Spleen (tissue), 7 donors: ENCODE results near the gene EVC.

Source experiments
- POLR2A ChIP-seq, 3 donors: fragments of 450-650 bp; IDR thresholded peaks; one replicate each; pipeline ENCODE4 v1.5.1; 2017; ENCODE audit warnings: antibody characterized with exemption in 3 of 3, mild to moderate bottlenecking in 1 of 3
- POLR2AphosphoS5 ChIP-seq, 3 donors: sonication (generic); formaldehyde crosslinking; IDR thresholded peaks; one replicate each; pipeline ENCODE4 v1.5.1; 2017; ENCODE audit warnings: antibody characterized with exemption in 3 of 3
- TF ChIP-seq, protein P1 (sequence below), 11 experiments: fragments of 200-600 bp in 7 of 11; fragments of 450-650 bp in 4 of 11; sonication (generic) in 4 of 11; IDR thresholded peaks in 8 of 11; conservative IDR thresholded peaks in 3 of 11; 1 replicate in 7 of 11; 2 replicates in 4 of 11; pipeline versions ENCODE4 v1.4.0 to v1.8.0; 2016 to 2021; ENCODE audit warnings: antibody characterized with exemption in 11 of 11, inconsistent platforms in 4 of 11, mild to moderate bottlenecking in 1 of 11
- donor health status: DM: no; HTN: no; CAD: no; lungs with moderate emphysema.
- donor health status: DM: no; HTN: no; CAD: no.
- donor health status: DM: no; HTN: no; CAD: no.

DNA sequence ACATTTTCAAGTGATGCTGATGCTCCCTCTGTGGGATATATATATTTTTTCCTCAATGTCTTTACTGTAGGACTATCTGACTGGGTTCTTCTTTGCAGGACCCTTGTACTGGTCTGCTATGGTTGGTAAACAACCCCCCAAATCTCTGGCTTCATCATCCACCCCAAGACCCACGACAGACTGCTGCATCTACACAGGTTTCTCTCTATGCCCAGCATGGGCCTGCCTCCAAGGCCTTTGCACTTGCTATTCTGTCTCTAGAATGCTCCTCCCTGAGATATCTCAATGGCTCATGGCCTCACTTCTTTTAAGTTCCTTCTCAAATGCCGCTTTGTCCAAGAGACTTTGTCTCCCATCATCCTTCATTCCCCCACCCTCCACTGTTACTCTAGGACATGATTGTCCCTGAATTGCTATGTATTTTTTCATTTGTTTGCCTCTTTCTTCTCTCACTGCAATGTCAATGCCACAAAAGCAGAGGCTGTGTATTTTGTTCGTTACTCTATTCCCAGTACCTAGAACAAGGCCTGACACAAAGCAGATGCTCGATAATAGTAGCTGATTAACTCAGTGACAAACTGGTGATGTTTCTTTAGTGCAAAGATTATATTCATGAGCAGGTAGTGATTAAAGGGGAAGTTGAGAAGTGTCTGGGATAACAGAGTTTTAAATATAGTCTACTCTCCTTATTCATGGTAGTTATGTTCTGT is 6.6 kb downstream of the EVC start:
- TF ChIP-seq, protein P1, sequence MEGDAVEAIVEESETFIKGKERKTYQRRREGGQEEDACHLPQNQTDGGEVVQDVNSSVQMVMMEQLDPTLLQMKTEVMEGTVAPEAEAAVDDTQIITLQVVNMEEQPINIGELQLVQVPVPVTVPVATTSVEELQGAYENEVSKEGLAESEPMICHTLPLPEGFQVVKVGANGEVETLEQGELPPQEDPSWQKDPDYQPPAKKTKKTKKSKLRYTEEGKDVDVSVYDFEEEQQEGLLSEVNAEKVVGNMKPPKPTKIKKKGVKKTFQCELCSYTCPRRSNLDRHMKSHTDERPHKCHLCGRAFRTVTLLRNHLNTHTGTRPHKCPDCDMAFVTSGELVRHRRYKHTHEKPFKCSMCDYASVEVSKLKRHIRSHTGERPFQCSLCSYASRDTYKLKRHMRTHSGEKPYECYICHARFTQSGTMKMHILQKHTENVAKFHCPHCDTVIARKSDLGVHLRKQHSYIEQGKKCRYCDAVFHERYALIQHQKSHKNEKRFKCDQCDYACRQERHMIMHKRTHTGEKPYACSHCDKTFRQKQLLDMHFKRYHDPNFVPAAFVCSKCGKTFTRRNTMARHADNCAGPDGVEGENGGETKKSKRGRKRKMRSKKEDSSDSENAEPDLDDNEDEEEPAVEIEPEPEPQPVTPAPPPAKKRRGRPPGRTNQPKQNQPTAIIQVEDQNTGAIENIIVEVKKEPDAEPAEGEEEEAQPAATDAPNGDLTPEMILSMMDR (IDR thresholded peaks at IDR 0.05 in 8 of 11, conservative IDR thresholded peaks at IDR 0.05 in 3 of 11), result no peak
- TF ChIP-seq POLR2A (IDR thresholded peaks at IDR 0.05) (no peak), POLR2AphosphoS5 (IDR thresholded peaks at IDR 0.05) (no peak)
